CMK (cell line): ENCODE measurements around the gene ANGPTL7.
"Not testable (repeated sequence)": the region's sequence is repeated elsewhere in the genome, so short reads cannot be mapped to it uniquely, and the experiment has no call there.

ENCODE experiments used
- DNase-seq: peaks from one replicate; pipeline ENCODE4 v3.0.0-alpha.2; 2010; ENCODE audit warnings: low read depth

The ANGPTL7 gene

GRCh38 chr1:11188858-11189451 lies at the start of gene ANGPTL7:
ANGPTL7 (plus strand) TSS chr1:11189355; CDS start chr1:11189580, 225 bp downstream.
- no peak for DNase-seq

GRCh38 chr1:11142618-11143391 lies 46.4 kb upstream of the ANGPTL7 start:
- DNase-seq, result no peak

- no peak for DNase-seq
These were observed 45.8 kb upstream of the ANGPTL7 start for GRCh38 chr1:11143401-11143800.

- DNase-seq, result no peak
These were observed 45.2 kb upstream of the ANGPTL7 start for GRCh38 chr1:11143907-11144306.

GRCh38 chr1:11144570-11145256 lies 44.4 kb upstream of the ANGPTL7 start:
- DNase-seq, result no peak

- no peak for DNase-seq
These were observed 43.4 kb upstream of the ANGPTL7 start for GRCh38 chr1:11145741-11146140.

- no peak for DNase-seq
These were observed 41.9 kb upstream of the ANGPTL7 start for GRCh38 chr1:11147197-11147770.

GRCh38 chr1:11150326-11150725 lies 38.8 kb upstream of the ANGPTL7 start:
- DNase-seq, result no peak

GRCh38 chr1:11151114-11151513 lies 38.0 kb upstream of the ANGPTL7 start:
- no peak for DNase-seq

GRCh38 chr1:11151826-11152612 lies 37.1 kb upstream of the ANGPTL7 start:
- no peak for DNase-seq

- no peak for DNase-seq
These were observed 36.4 kb upstream of the ANGPTL7 start for GRCh38 chr1:11152755-11153154.

GRCh38 chr1:11153184-11153583 lies 36.0 kb upstream of the ANGPTL7 start:
- no peak for DNase-seq

- no peak for DNase-seq
These were observed 32.7 kb upstream of the ANGPTL7 start for GRCh38 chr1:11156441-11156840.

- no peak for DNase-seq
These were observed 32.2 kb upstream of the ANGPTL7 start for GRCh38 chr1:11156963-11157362.

- no peak for DNase-seq
These were observed 31.8 kb upstream of the ANGPTL7 start for GRCh38 chr1:11157394-11157793.

GRCh38 chr1:11157867-11158266 lies 31.3 kb upstream of the ANGPTL7 start:
- no peak for DNase-seq

- DNase-seq, result no peak
These were observed 30.9 kb upstream of the ANGPTL7 start for GRCh38 chr1:11158291-11158690.

GRCh38 chr1:11158720-11159321 lies 30.3 kb upstream of the ANGPTL7 start:
- DNase-seq, result no peak

GRCh38 chr1:11162752-11163151 lies 26.4 kb upstream of the ANGPTL7 start:
- DNase-seq, result not testable (repeated sequence)

GRCh38 chr1:11166744-11167143 lies 22.4 kb upstream of the ANGPTL7 start:
- not testable (repeated sequence) for DNase-seq

- no peak for DNase-seq
These were observed 20.4 kb upstream of the ANGPTL7 start for GRCh38 chr1:11168731-11169130.

- DNase-seq, result no peak
These were observed 20.0 kb upstream of the ANGPTL7 start for GRCh38 chr1:11169202-11169601.
